GM12872 (cell line): Measurements from ENCODE around the gene ME3.

ENCODE experiments used
- TF ChIP-seq, protein P1 (sequence below): IDR thresholded peaks from 3 replicates; pipeline ENCODE4 v1.5.1; 2011; ENCODE audit warnings: low read depth, mild to moderate bottlenecking, low read length, moderate library complexity; ENCODE audit not compliant: insufficient read depth

The ME3 gene

DNA sequence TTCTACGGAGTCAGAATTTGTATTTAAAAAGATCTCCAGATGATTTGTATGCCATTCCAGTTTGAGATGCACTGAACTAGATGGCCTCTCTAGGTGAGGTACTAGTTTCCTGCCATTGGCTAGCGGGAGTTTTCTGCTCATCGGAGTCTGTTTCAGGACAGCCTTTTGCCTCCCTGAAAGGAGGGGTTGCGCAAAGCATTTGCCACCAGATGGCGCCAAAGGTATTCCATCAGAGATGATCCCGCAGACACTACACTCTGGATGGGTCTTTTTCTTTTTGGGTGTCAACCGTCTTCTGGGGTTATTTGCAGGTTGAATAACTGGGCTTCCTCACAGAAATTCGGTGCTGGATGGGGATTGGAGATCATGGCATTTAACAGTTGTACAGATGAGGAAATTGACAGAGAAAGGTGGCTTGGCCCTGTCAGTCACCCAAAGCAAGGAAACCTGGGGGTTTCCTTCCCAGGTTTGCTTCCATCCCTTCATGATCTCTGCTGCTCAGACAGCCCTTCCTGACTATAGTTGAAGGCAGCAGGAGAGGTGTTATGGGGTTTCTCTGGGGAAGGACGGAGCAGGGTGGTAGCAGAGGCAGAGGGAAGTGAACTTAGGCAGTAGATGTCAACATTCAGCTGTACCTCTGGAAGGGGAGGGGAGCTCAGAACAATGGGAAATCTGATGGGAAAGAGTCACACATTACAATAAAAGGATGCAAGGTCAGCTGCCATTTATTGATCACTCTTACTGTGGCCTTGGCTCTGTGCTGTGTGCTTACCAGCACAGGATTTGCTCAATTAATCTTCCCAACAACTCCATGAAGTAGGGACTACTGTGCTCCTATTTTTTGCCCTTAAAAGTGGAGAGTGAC is 216.1 kb downstream of the ME3 start:
- TF ChIP-seq, protein P1, sequence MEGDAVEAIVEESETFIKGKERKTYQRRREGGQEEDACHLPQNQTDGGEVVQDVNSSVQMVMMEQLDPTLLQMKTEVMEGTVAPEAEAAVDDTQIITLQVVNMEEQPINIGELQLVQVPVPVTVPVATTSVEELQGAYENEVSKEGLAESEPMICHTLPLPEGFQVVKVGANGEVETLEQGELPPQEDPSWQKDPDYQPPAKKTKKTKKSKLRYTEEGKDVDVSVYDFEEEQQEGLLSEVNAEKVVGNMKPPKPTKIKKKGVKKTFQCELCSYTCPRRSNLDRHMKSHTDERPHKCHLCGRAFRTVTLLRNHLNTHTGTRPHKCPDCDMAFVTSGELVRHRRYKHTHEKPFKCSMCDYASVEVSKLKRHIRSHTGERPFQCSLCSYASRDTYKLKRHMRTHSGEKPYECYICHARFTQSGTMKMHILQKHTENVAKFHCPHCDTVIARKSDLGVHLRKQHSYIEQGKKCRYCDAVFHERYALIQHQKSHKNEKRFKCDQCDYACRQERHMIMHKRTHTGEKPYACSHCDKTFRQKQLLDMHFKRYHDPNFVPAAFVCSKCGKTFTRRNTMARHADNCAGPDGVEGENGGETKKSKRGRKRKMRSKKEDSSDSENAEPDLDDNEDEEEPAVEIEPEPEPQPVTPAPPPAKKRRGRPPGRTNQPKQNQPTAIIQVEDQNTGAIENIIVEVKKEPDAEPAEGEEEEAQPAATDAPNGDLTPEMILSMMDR, result peak; percentile 87

DNA sequence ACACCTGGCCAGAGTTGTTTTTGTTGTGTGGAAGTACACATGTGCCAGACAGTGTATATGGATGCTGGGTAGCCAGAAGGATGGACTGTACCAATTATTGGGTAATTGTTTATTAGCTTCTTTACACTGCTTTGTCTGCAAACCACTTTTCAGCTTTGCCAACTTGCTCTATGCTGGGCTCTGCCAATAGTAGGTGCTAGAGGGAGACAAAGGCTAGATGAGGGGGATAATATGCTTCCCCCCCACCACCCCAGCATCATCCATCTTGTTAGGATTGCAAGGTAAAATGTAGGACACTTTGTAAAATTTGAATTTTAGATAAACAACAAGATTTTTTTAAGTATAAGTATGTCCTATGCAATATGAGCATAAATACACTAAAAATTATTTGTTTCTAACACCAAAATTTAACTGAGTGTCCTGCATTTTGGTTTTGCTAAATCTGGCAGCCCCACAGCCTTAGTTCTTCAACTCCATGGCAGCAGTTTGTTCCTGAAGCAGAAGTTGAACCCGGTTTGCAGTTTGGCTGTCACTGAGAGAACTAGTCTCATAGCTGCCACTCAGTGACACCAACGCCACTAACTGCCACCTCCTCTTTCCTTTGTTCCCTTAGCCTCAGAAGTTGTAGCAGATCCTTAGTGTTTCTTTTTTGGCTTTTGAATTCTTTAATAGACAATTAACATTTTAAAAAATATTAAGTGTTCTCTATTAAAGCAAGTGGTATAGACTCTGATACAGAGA is 219.0 kb downstream of the ME3 start:
- TF ChIP-seq, protein P1, result peak; percentile 27; the same call in 1 of the 3 replicates

DNA sequence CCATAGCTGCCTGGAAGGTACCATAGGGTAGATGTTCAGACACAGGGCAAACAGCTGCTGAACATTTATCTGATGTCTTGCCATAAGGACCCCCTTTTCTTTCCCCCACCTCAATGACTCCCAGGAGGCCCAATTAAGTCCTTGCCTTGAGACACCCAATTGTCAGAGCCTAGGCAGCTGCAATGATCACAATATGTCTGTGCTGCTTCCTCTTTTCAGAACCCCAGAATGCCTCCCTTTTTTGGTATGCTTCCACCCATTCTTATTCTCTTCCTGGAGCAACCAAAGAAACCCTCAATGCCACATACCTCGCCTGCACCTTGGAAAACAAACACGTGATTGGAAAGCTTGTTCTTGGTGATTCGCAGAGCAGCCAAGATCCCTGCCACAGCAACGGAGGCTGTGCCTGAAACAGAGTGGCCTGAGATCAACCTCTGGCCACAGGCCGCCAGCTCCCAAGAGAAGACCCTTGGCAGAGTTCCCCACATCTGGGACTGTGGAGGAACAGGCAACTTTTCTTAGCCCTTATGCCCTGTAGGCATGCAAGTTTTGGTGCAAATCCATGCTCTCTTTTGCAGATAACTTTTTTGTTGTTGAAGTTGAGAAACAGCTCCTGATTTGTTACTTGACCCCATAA is 222.3 kb downstream of the ME3 start:
- TF ChIP-seq, protein P1, result no peak

DNA sequence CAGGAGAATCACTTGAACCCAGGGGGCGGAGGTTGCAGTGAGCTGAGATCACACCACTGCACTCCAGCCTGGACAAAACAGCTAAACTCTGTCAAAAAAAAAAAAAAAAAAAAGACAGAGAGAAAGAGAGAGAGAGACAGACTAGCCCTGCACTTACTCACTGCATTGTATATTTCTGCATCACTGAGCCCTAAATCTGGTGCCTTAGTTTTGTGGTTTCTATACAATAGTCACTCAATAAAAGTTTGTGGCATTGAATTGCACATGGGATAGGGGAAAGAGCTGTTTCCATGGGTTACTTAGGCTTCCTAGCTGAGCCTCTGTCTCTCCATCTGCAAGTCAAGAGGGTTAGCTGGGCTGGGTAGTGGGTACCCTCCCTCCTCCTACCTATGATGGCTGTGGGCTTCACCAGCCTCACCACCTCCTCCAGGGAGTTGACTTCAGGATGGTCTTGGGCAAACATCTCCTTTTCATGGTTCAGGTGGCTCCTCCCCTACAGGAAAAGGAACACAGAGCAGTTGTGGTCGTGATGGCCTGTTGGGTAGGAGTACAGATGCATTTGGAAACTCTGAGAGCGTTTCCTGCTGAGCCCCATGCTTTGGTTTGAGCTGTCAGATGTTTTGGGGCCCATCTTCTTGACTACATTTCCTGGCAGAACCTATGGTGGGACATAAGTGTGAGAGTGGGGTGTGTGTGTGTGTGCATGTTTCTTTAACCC is 224.5 kb downstream of the ME3 start:
- TF ChIP-seq, protein P1, result no peak

DNA sequence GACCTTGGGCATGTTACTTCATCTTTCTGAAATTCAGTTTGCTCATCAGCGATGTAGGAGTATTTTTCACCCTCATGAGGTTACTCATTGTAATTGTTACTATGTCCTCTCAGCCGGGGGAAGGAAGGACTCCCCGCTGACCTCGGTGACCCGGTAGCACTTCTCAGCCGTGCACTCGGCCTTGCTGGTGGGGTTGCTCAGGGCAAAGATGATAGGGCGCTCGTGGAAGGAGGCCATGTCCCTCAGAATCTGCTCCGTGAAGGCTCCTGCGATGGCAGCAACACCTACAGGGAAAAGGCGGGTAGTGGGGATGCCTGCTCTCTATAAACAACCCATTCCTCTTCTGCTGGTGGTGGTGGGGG is 225.5 kb downstream of the ME3 start:
- TF ChIP-seq, protein P1, result no peak

DNA sequence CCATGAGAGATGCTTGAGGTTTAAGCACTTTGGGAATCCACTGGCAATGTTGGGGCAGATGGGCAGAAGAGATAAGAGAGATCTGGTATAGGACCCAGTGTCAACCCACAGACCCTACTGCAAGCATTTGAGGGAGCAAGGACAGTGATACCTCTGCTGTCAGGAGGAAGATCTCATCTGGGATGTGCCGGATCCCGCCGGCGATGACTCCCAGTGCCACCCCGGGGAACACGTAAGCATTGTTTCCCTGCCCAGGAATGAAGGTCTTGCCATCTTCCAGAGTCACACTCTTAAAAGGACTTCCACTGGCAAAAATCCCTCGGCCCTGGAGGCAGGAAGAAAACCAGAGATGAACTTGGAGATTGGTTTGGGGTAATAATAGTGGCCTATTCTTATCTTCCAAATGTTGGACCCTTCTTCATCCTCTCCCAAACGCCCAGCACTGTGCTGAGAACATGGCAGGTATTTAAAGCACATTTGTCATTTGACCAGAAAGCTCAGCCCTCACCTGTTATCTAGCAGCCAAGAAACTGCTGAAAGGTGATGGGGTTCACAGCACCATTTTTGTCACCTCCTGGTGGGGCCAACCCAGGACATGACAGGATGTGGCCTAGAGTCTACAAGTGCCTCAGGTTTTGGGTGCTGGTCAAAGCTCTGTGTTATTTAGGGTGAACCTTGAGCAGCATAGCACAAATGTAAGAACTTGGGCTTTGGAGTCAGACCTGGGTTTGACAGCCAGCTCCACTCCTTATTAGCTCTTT is 226.1 kb downstream of the ME3 start:
- TF ChIP-seq, protein P1, result no peak
